Right atrium auricular region (tissue), 2 donors: Measurements from ENCODE around the gene SENP2. TPM values are rescaled to one million over a fixed set of nuclear protein-coding genes. Genes with fewer than 3 reads are reported as not detected.

Experiments
- DNase-seq: peaks from one replicate; pipeline ENCODE4 v3.0.0-alpha.2; 2019; ENCODE audit warnings: low spot score
- H3K27ac ChIP-seq, 2 donors: fragments of 200-600 bp; sonication (generic); 1 replicate in 1 of 2; 2 replicates in 1 of 2; pipeline ENCODE4 v1.5.1; 2016 to 2019
- H3K27me3 ChIP-seq, 2 donors: fragments of 200-600 bp; sonication (generic); one replicate each; pipeline versions ENCODE4 v1.5.1 to v1.6.0; 2017 to 2019
- H3K36me3 ChIP-seq: fragments of 200-600 bp; sonication (generic); one replicate; pipeline ENCODE4 v1.5.1; 2016
- H3K4me1 ChIP-seq, 2 donors: fragments of 200-600 bp; sonication (generic); one replicate each; pipeline versions ENCODE4 v1.5.1 to v1.6.0; 2017 to 2019
- H3K4me3 ChIP-seq, 2 donors: fragments of 200-600 bp; sonication (generic); 1 replicate in 1 of 2; 2 replicates in 1 of 2; pipeline ENCODE4 v1.5.1; 2017 to 2019; ENCODE audit warnings: mild to moderate bottlenecking in 1 of 2, moderate library complexity in 1 of 2
- H3K9me3 ChIP-seq, 2 donors: fragments of 200-600 bp; sonication (generic); one replicate each; pipeline ENCODE4 v1.5.1; 2019
- CTCF ChIP-seq, 2 donors: fragments of 200-600 bp; sonication (generic); IDR thresholded peaks; one replicate each; pipeline ENCODE4 v1.5.1; 2019; ENCODE audit warnings: antibody characterized with exemption in 2 of 2
- total RNA-seq, 2 donors: library from RNA; depleted of rRNA; stranded (reverse); fragments of >200 nt; gene quantifications; one replicate each; pipeline ENCODE4 v1.1.0, GENCODE V29; 2016

The SENP2 gene
- total RNA-seq, 2 donors from 2014 or later = 10.8 to 17.8 TPM

GRCh38 chr3:185559706-185560090 is 26.4 kb upstream of the SENP2 start:
- no peak overlapping the region for H3K4me3 ChIP-seq
- no peaks in the 10 kb centered on the region for H3K4me1 ChIP-seq
- no peaks in the 10 kb centered on the region for H3K9me3 ChIP-seq
- H3K27me3 ChIP-seq = no peaks in the 10 kb centered on the region
- H3K27ac ChIP-seq = no peak overlapping the region
- no peak for TF ChIP-seq CTCF (IDR thresholded peaks at IDR 0.05)
- peak; percentile 51 for DNase-seq
- no peaks in the 10 kb centered on the region for H3K36me3 ChIP-seq

GRCh38 chr3:185560676-185561075 is 25.4 kb upstream of the SENP2 start:
- Histone ChIP-seq H3K9me3 (no peaks in the 10 kb centered on the region), H3K4me3 (no peak overlapping the region), H3K27me3 (no peaks in the 10 kb centered on the region), H3K4me1 (no peaks in the 10 kb centered on the region), H3K27ac (no peak overlapping the region), H3K36me3 (no peaks in the 10 kb centered on the region)
- no peak for DNase-seq
- no peak for TF ChIP-seq CTCF (IDR thresholded peaks at IDR 0.05)

GRCh38 chr3:185561374-185561943 is 24.6 kb upstream of the SENP2 start:
- Histone ChIP-seq H3K9me3 (no peaks in the 10 kb centered on the region), H3K27ac (no peak overlapping the region), H3K4me3 (no peak overlapping the region), H3K4me1 (no peaks in the 10 kb centered on the region), H3K36me3 (no peaks in the 10 kb centered on the region), H3K27me3 (no peaks in the 10 kb centered on the region)
- DNase-seq = no peak
- TF ChIP-seq CTCF (IDR thresholded peaks at IDR 0.05) = no peak

DNA sequence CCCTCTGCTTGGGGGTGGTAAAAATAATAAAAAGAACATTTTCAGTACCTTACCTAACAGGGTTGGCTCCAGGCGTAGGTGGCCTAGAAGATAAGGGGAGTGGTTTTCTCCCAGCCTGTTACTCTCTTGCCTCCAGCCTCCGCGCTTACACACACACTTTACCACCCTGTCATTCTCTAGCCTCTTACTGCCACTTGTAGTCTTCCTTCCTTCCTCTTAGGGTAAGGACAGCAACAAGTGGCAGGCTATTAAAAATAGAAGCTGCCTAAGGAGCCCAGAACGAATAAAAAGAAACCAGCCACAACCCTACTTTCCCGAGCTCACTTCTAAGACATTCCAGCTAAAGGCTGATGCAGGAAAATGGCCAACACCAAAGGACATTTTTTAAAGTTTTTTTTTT is 24.1 kb upstream of the SENP2 start:
- Histone ChIP-seq H3K4me1 (no peaks in the 10 kb centered on the region), H3K36me3 (no peaks in the 10 kb centered on the region), H3K27me3 (no peaks in the 10 kb centered on the region), H3K9me3 (no peaks in the 10 kb centered on the region), H3K27ac (no peak overlapping the region), H3K4me3 (no peak overlapping the region)
- TF ChIP-seq CTCF (IDR thresholded peaks at IDR 0.05) = no peak
- peak; percentile 43 for DNase-seq

GRCh38 chr3:185572183-185572582 is 13.9 kb upstream of the SENP2 start:
- Histone ChIP-seq H3K27me3 (no peaks in the 10 kb centered on the region), H3K4me1 (no peaks in the 10 kb centered on the region), H3K27ac (no peak overlapping the region), H3K36me3 (no peaks in the 10 kb centered on the region), H3K4me3 (no peak overlapping the region), H3K9me3 (peaks cover 0 to 13% of the 10 kb centered on the region in 2 donors)
- DNase-seq = no peak
- TF ChIP-seq CTCF (IDR thresholded peaks at IDR 0.05) = no peak
